ENCODE data around the gene C19orf81.

Gene C19orf81

DNA sequence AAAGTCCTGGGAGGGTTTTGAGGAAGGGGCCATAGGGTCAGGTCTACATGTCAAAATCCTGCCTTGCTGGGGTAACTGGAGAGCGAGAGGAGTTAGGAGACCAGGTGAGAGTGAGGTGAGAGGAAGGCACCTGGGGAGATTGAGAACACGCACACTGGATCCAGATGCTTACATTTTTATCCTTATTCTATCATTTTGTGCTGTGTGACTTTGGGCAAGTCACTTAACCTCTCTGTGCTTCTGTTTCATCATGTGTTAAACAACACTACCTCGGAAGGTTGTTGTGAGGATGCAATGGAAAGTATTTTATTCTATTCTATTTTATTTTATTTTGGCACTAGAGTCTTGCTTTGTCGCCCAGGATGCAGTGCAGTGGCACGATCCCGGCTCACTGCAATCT, 3.5 kb downstream of the C19orf81 start:
- no peak for DNase-seq (ENCODE audit: low read depth)
- no peak overlapping the region for H3K4me3 ChIP-seq (ENCODE audit: low read depth, low read length)
- TF ChIP-seq, protein P1, sequence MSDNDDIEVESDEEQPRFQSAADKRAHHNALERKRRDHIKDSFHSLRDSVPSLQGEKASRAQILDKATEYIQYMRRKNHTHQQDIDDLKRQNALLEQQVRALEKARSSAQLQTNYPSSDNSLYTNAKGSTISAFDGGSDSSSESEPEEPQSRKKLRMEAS (IDR thresholded peaks at IDR 0.05; ENCODE audit: low read depth, low read length), result no peak
- TF ChIP-seq, protein P2, sequence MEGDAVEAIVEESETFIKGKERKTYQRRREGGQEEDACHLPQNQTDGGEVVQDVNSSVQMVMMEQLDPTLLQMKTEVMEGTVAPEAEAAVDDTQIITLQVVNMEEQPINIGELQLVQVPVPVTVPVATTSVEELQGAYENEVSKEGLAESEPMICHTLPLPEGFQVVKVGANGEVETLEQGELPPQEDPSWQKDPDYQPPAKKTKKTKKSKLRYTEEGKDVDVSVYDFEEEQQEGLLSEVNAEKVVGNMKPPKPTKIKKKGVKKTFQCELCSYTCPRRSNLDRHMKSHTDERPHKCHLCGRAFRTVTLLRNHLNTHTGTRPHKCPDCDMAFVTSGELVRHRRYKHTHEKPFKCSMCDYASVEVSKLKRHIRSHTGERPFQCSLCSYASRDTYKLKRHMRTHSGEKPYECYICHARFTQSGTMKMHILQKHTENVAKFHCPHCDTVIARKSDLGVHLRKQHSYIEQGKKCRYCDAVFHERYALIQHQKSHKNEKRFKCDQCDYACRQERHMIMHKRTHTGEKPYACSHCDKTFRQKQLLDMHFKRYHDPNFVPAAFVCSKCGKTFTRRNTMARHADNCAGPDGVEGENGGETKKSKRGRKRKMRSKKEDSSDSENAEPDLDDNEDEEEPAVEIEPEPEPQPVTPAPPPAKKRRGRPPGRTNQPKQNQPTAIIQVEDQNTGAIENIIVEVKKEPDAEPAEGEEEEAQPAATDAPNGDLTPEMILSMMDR (IDR thresholded peaks at IDR 0.05; ENCODE audit: low read depth, low read length), result no peak
- TF ChIP-seq POLR2A (IDR thresholded peaks at IDR 0.05; ENCODE audit: extremely low read depth, insufficient read length), result no peak
- TF ChIP-seq MYC (IDR thresholded peaks at IDR 0.05; ENCODE audit: low read depth, low read length), result no peak

DNA sequence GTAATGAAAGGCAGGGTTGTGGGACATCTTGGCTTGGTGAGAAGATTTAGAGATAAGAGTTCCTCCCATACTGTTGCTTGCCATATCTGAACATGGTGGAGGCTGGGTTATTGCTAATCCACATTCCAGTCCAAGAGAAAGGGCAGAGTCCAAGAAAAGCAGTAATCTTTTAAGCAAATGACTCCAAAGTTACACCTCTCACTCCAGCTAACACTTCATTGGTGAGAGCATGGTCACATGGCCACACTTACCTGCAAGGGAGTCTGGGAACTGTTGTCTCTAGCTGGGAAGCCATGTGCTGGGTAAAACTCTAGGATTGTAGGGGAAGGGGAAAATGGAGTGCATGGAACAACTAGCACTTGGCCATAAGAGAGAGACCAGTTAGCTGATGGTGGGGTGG, 5.6 kb downstream of the C19orf81 start:
- no peak for DNase-seq (ENCODE audit: low read depth)
- no peak for TF ChIP-seq MYC (IDR thresholded peaks at IDR 0.05; ENCODE audit: low read depth, low read length)
- TF ChIP-seq POLR2A (IDR thresholded peaks at IDR 0.05; ENCODE audit: extremely low read depth, insufficient read length), result no peak
- TF ChIP-seq, protein P1 (IDR thresholded peaks at IDR 0.05; ENCODE audit: low read depth, low read length), result no peak
- TF ChIP-seq, protein P2 (IDR thresholded peaks at IDR 0.05; ENCODE audit: low read depth, low read length), result no peak
- no peak overlapping the region for H3K4me3 ChIP-seq (ENCODE audit: low read depth, low read length)

DNA sequence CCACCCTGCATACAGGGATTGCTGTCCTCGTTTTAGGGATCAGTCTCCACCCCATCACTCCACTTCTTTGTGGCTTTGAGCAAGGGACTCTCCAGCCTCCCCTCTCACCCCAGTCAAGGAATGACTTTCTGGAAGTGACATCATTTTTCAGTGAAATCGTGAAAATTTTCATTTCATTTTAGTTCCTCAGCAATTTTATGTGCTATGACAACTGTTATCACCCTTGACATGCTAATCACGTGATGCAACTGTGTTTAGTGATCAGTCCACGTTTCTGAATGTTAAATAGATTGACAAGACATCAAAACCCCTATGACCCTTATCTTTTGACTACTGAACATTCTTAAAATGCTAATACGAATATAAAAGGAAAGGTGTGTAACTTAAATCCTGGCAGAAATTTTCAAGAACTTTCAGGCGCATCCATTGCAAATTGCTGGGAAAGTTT, 8.0 kb downstream of the C19orf81 start:
- DNase-seq (ENCODE audit: low read depth), result no peak
- TF ChIP-seq MYC (IDR thresholded peaks at IDR 0.05; ENCODE audit: low read depth, low read length) (no peak), POLR2A (IDR thresholded peaks at IDR 0.05; ENCODE audit: extremely low read depth, insufficient read length) (no peak)
- TF ChIP-seq, protein P2 (IDR thresholded peaks at IDR 0.05; ENCODE audit: low read depth, low read length), result no peak
- TF ChIP-seq, protein P1 (IDR thresholded peaks at IDR 0.05; ENCODE audit: low read depth, low read length), result no peak
- peak overlapping the region; percentile 64 for H3K4me3 ChIP-seq (ENCODE audit: low read depth, low read length)

DNA sequence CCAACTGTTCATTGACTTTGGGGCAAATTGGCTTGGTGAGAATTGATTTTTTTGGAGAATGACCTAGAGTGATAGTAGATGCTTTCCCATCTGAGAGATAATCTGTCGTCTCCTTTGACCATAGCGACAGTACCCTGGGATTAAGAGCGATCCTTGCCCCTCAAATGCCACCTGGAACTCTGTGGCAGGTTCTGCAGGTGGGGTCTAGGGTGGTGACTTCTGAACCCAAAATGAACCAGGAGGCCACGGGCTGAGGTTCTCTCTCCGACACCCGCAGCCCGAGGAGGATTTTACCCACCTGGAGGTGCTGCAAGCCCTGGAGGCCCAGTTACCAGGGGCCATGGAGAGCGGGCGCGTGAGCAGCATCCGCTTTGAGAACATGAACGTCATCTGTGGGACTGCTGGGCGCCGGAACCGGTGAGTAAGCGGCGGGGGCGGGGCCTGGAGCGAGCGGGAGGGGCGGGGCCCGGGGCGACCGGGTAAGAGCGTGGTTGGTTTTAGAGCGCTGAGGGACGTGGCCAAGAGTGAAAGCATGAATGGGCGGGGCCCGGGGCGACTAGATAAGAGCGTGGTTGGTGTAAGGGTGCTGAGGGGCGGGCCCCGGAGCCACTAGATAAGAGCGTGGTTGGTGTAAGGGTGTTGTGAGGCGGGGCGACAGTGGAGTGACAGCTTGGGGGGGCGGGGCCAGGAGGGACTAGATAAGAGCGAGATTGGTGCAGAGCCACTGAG, 8.6 kb downstream of the C19orf81 start:
- H3K4me3 ChIP-seq (ENCODE audit: low read depth, low read length), result peak overlapping the region; percentile 72
- DNase-seq (ENCODE audit: low read depth), result peak; percentile 99
- TF ChIP-seq POLR2A (IDR thresholded peaks at IDR 0.05; ENCODE audit: extremely low read depth, insufficient read length), result peak; percentile 63
- TF ChIP-seq MYC (IDR thresholded peaks at IDR 0.05; ENCODE audit: low read depth, low read length), result no peak; the same call in 1 of the 2 replicates
- TF ChIP-seq, protein P2 (IDR thresholded peaks at IDR 0.05; ENCODE audit: low read depth, low read length), result no peak
- TF ChIP-seq, protein P1 (IDR thresholded peaks at IDR 0.05; ENCODE audit: low read depth, low read length), result peak; percentile 54; the same call in 1 of the 2 replicates

DNA sequence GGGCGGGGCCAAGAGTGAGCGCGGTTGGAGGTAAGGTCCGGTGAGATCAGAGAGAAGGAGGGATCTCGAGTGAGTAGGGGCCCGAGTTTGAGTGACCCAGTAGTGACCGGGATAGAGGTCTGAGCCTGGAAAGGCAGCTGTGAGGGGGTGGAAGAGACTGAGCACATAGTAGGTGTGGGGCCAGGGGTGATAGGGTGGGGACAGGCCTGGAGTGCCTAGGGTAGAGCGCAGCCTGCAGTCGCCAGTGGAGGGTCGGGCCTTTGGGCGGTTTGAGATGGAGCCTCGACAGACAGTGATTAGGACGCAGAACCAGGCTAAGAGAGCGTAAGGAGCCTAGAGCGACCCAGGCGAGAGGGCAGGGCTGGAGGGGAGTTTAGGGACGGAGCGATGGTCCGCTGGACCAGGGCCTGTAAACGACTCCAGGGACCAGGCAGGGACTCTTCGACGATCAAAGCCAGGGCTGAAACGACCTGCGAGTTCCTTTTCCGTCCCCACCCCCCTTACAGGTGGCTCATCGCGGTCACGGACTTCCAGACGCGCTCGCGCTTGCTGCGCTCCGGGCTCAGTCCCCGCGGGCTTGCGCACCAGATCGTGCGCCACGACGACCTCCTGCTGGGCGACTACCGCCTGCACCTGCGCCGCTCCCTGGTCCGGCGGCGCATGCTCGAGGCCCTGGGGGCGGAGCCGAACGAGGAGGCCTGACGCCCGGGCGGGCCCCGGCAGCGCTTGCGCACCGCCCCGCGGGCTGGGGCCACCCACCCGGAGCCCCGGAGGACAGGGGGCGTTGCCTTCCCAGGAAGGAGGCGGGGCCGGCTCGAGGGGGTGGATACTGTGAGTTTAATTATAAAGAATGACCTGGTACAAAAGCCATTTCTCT, 9.4 kb downstream of the C19orf81 start:
- DNase-seq (ENCODE audit: low read depth), result peak; percentile 93
- peak overlapping the region; percentile 72 for H3K4me3 ChIP-seq (ENCODE audit: low read depth, low read length)
- TF ChIP-seq MYC (IDR thresholded peaks at IDR 0.05; ENCODE audit: low read depth, low read length) (peak; percentile 40; the same call in 1 of the 2 replicates), POLR2A (IDR thresholded peaks at IDR 0.05; ENCODE audit: extremely low read depth, insufficient read length) (peak; percentile 73)
- TF ChIP-seq, protein P1 (IDR thresholded peaks at IDR 0.05; ENCODE audit: low read depth, low read length), result no peak; the same call in none of the 2 replicates
- TF ChIP-seq, protein P2 (IDR thresholded peaks at IDR 0.05; ENCODE audit: low read depth, low read length), result no peak

All from NB4 (cell line).